Heart left ventricle (tissue), 16 donors: ENCODE data around the gene TCF4. TPM values are rescaled to one million over a fixed set of nuclear protein-coding genes. Genes with fewer than 3 reads are reported as not detected.

ENCODE experiments used
- ATAC-seq, 4 donors: fragments of 200-7000 bp; cut with Tn5 transposase; one replicate each; pipeline ENCODE4 v1.9.1; 2020 to 2022; ENCODE audit warnings: moderate library complexity in 4 of 4, mild to moderate bottlenecking in 3 of 4, moderate number of reproducible peaks in 1 of 4
- DNase-seq, 5 donors: peaks; one replicate each; pipeline ENCODE4 v3.0.0-alpha.2; 2020
- H3K27ac ChIP-seq, 12 donors: fragments of 200-600 bp; sonication (generic) in 4 of 12; one replicate each; pipeline versions ENCODE4 v1.5.0 to v1.8.0; 2016 to 2022; ENCODE audit warnings: mild to moderate bottlenecking in 2 of 12
- H3K27me3 ChIP-seq, 9 donors: fragments of 200-600 bp; sonication (generic) in 2 of 9; one replicate each; pipeline versions ENCODE4 v1.5.1 to v1.8.0; 2016 to 2022; ENCODE audit warnings: mild to moderate bottlenecking in 3 of 9
- H3K36me3 ChIP-seq, 9 donors: fragments of 200-600 bp; sonication (generic) in 2 of 9; one replicate each; pipeline versions ENCODE4 v1.5.0 to v1.8.0; 2018 to 2022; ENCODE audit warnings: mild to moderate bottlenecking in 2 of 9
- H3K4me1 ChIP-seq, 12 donors: fragments of 200-600 bp; sonication (generic) in 4 of 12; one replicate each; pipeline versions ENCODE4 v1.5.0 to v1.8.0; 2016 to 2022; ENCODE audit warnings: mild to moderate bottlenecking in 3 of 12
- H3K4me3 ChIP-seq, 12 donors: fragments of 200-600 bp; sonication (generic) in 4 of 12; one replicate each; pipeline versions ENCODE4 v1.5.0 to v1.8.0; 2017 to 2022; ENCODE audit warnings: mild to moderate bottlenecking in 9 of 12, moderate library complexity in 4 of 12
- H3K9me3 ChIP-seq, 12 donors: fragments of 200-600 bp; sonication (generic) in 4 of 12; one replicate each; pipeline versions ENCODE4 v1.5.0 to v1.8.0; 2016 to 2022; ENCODE audit warnings: mild to moderate bottlenecking in 1 of 12
- POLR2A ChIP-seq, 2 donors: fragments of 450-650 bp; IDR thresholded peaks; one replicate each; pipeline ENCODE4 v1.6.1; 2017; ENCODE audit warnings: antibody characterized with exemption in 2 of 2, mild to moderate bottlenecking in 2 of 2, moderate library complexity in 2 of 2
- WGBS, 4 donors: extraction: QIAGEN DNeasy Blood & Tissue Kit in 2 of 4; methylation state at CpG; one replicate each; pipeline versions ENCODE4 v1.1.5 to v1.1.7; 2013 to 2018; 5-methylcytosine and 5-hydroxymethylcytosine counted together
- intact Hi-C, 10 donors: fragments of 100-400 bp; cut with DNase I; formaldehyde crosslinking; loops; one replicate each; pipeline versions ENCODE4 v1.11.1 to v1.14.2; 2022
- polyA plus RNA-seq, 2 donors: library from polyadenylated mRNA; stranded (reverse); fragments of 200-250 nt; gene quantifications; one replicate each; pipeline ENCODE4 v1.2.3, GENCODE V29; 2013
- total RNA-seq, 9 donors: library from RNA; depleted of rRNA in 2 of 9; stranded (reverse); fragments of >200 nt in 2 of 9; fragmentation: NEBNext Ultra II Directional in 3 of 9; extraction: Animal tissue kit (Norgen Biotek cat#: 25700) in 3 of 9; gene quantifications; one replicate each; pipeline versions ENCODE4 v1.1.0 to v1.2.4, GENCODE V29; 2016 to 2023
- TF ChIP-seq, protein P1 (sequence below), 12 donors: fragments of 200-600 bp; sonication (generic) in 4 of 12; IDR thresholded peaks; one replicate each; pipeline versions ENCODE4 v1.5.0 to v1.8.0; 2018 to 2022; ENCODE audit warnings: antibody characterized with exemption in 12 of 12, mild to moderate bottlenecking in 5 of 12
- donor health status: ischemic (EF 13 %, LVEDD 7.1; RV severe dilation, severe dysfunction).
- donor health status: healthy with polysubstance abuse.
- donor health status: DM: no; HTN: yes; CAD: no.
- donor health status: DM: no; HTN: no; CAD: no.
- donor health status: ischemic (EF 25% LVEDD 6.9; RV normal size, moderate dysfunction).
- donor health status: ischemic (EF 25% LVEDD 5.7; RV mildly dilated, moderate dysfunction).
- donor health status: healthy.
- donor health status: DM: yes; HTN: yes; CAD: no.
- donor health status: ischemic (EF 35%, LVEDD 5.7; RV mildly dilated, moderate dysfunction).
- donor health status: nonischemic (EF 11% LVEDD 7.7; RV severe dilation, severe dysfunction).
- donor health status: DM: yes; HTN: yes; CAD: no.
- donor health status: PGD.
- donor health status: ischemic (EF 29% LVEDD 5.4; RV normal size, mild dysfunction).
- donor health status: nonischemic (EF 23%, LVEDD 6.1; RV moderate dilation, normal function).

TCF4 gene
- total and polyA plus RNA-seq, 11 donors = 12.8 to 119 (median 71.5) TPM

- H3K27ac ChIP-seq = peak overlapping the region in 6 of 12 donors; percentile 16 to 50 (median 38)
- intact Hi-C loops = no loop called here
- H3K9me3 ChIP-seq = no peaks in the 10 kb centered on the region
- H3K27me3 ChIP-seq = no peaks in the 10 kb centered on the region
- no peaks in the 10 kb centered on the region for H3K36me3 ChIP-seq
- 61 to 73% (median 68%) methylated on average over 3 of the region's 3 CpGs for whole genome bisulfite sequencing, 4 donors
- no peak overlapping the region for H3K4me3 ChIP-seq
- peaks cover 0 to 54% (median 23%) of the 10 kb centered on the region in 12 donors for H3K4me1 ChIP-seq
- DNase-seq (no peak), ATAC-seq (peak in 1 of 4 donors; percentile 40)
- TF ChIP-seq POLR2A (IDR thresholded peaks at IDR 0.05) = no peak
- TF ChIP-seq, protein P1, sequence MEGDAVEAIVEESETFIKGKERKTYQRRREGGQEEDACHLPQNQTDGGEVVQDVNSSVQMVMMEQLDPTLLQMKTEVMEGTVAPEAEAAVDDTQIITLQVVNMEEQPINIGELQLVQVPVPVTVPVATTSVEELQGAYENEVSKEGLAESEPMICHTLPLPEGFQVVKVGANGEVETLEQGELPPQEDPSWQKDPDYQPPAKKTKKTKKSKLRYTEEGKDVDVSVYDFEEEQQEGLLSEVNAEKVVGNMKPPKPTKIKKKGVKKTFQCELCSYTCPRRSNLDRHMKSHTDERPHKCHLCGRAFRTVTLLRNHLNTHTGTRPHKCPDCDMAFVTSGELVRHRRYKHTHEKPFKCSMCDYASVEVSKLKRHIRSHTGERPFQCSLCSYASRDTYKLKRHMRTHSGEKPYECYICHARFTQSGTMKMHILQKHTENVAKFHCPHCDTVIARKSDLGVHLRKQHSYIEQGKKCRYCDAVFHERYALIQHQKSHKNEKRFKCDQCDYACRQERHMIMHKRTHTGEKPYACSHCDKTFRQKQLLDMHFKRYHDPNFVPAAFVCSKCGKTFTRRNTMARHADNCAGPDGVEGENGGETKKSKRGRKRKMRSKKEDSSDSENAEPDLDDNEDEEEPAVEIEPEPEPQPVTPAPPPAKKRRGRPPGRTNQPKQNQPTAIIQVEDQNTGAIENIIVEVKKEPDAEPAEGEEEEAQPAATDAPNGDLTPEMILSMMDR (IDR thresholded peaks at IDR 0.05) = no peak
Observed at GRCh38 chr18:55396267-55396905, 191.6 kb downstream of the TCF4 start.

GRCh38 chr18:55395799-55396198 lies 192.2 kb downstream of the TCF4 start:
- Histone ChIP-seq H3K4me3 (peak overlapping the region in 1 of 12 donors; percentile 14), H3K9me3 (no peaks in the 10 kb centered on the region), H3K4me1 (peaks cover 0 to 49% (median 23%) of the 10 kb centered on the region in 12 donors), H3K36me3 (no peaks in the 10 kb centered on the region), H3K27me3 (no peaks in the 10 kb centered on the region), H3K27ac (peak overlapping the region in 5 of 12 donors; percentile 33 to 50 (median 39))
- no peak for DNase-seq
- 58 to 72% (median 67%) methylated on average over 6 of the region's 6 CpGs for WGBS, 4 donors
- intact Hi-C loops = no loop called here
- TF ChIP-seq, protein P1 (IDR thresholded peaks at IDR 0.05) = no peak
- TF ChIP-seq POLR2A (IDR thresholded peaks at IDR 0.05) = no peak
- ATAC-seq = peak in 1 of 4 donors; percentile 46

GRCh38 chr18:55390898-55391297 lies 197.1 kb downstream of the TCF4 start:
- Histone ChIP-seq H3K27me3 (no peaks in the 10 kb centered on the region), H3K4me1 (peaks cover 0 to 37% (median 26%) of the 10 kb centered on the region in 12 donors), H3K9me3 (no peaks in the 10 kb centered on the region), H3K4me3 (no peak overlapping the region), H3K36me3 (peaks cover 0 to 2% (median 0%) of the 10 kb centered on the region in 9 donors), H3K27ac (no peak overlapping the region)
- intact Hi-C loops = no loop called here
- ATAC-seq (no peak), DNase-seq (no peak)
- TF ChIP-seq, protein P1 (IDR thresholded peaks at IDR 0.05) = no peak
- TF ChIP-seq POLR2A (IDR thresholded peaks at IDR 0.05) = no peak
- WGBS, 4 donors = 88 to 92% (median 89%) methylated on average over 4 of the region's 4 CpGs

DNA sequence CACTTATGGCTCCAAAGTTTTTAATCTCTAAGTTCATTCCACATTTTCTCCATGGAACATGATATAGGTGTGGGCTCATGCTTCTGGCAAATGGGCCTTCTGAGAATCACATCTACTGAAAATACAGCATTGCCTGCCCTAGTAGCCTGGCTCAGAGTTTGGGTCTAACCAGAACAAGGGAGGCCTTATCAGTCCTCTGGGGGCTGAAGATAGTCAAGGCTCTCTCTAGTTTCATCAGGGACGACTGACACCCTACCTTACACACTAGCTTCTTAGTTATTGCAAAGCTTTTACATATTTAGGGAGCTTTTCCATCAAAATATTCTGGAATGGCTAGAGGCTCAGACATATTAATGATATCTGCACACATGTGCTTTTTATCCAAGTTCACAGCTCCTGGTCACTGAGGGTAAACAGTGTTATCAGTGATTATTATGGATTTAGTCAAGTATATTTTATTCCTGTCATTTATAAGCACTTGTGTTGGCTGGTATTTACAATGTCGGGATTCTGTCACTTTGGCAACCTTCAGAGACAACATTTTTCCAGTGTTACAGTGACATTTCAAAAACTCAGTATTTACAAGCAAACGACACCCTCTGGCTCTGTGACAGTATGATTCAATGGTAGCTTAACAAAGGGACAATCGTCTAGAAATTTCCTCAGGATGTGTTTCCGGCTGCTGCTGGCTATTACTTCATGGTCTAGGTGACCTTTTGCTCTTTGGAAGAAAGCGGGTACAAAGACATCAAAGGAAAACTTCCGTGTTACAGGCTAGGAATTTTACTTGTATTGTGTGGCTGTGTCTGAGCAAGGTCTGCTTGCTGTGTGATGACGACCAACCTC lies 200.6 kb downstream of the TCF4 start:
- peak; percentile 39 to 90 (median 74) for ATAC-seq
- Histone ChIP-seq H3K36me3 (peaks cover 0 to 2% (median 0%) of the 10 kb centered on the region in 9 donors), H3K9me3 (peaks cover 0 to 12% (median 2%) of the 10 kb centered on the region in 12 donors), H3K4me1 (peaks cover 0 to 35% (median 23%) of the 10 kb centered on the region in 12 donors), H3K4me3 (no peak overlapping the region), H3K27me3 (no peaks in the 10 kb centered on the region), H3K27ac (peak overlapping the region; percentile 23 to 86 (median 76))
- WGBS, 4 donors = 41 to 51% (median 43%) methylated on average over 8 of the region's 8 CpGs
- DNase-seq = peak in 2 of 5 donors; percentile 39 to 68
- intact Hi-C loops = loop anchor here in 1 of 10 donors (5.0 kb wide), 1 partner anchor 40 kb away; no protein-coding TSS in a partner anchor
- TF ChIP-seq POLR2A (IDR thresholded peaks at IDR 0.05) = no peak
- TF ChIP-seq, protein P1 (IDR thresholded peaks at IDR 0.05) = no peak
